Natural killer cell (primary cell): ENCODE results near the gene CADM1. TPM values are rescaled to one million over a fixed set of nuclear protein-coding genes. Genes with fewer than 3 reads are reported as not detected.
A peak's percentile ranks its signal among the peaks of the same experiment; 100 is the strongest.

Source experiments
- ATAC-seq, 3 donors: fragments of 150-1000 bp in 2 of 3; fragments of 200-7000 bp in 1 of 3; cut with Tn5 transposase; 1 replicate in 1 of 3; 2 replicates in 2 of 3; pipeline ENCODE4 v1.10.0; 2021; ENCODE audit warnings: mild to moderate bottlenecking in 2 of 3, moderate library complexity in 2 of 3
- DNase-seq, 2 donors: peaks; one replicate each; pipeline versions ENCODE4 v3.0.0 to v3.0.0-alpha.2; 2013 to 2021; ENCODE audit warnings: mixed read lengths in 1 of 2
- H3K27ac ChIP-seq: one replicate; pipeline ENCODE4 v1.5.1; 2013; ENCODE audit warnings: mild to moderate bottlenecking, low read length
- H3K27me3 ChIP-seq: one replicate; pipeline ENCODE4 v1.6.1; 2013; ENCODE audit warnings: low read length; ENCODE audit not compliant: control insufficient read depth, insufficient read depth
- H3K36me3 ChIP-seq: one replicate; pipeline ENCODE4 v1.6.1; 2013; ENCODE audit warnings: low read length; ENCODE audit not compliant: control insufficient read depth, insufficient read depth
- H3K4me1 ChIP-seq: one replicate; pipeline ENCODE4 v1.6.1; 2013; ENCODE audit warnings: low read length; ENCODE audit not compliant: control insufficient read depth, insufficient read depth
- H3K4me3 ChIP-seq: one replicate; pipeline ENCODE4 v1.5.1; 2013; ENCODE audit warnings: low read length
- H3K9me3 ChIP-seq: one replicate; pipeline ENCODE4 v1.6.1; 2013; ENCODE audit warnings: low read length; ENCODE audit not compliant: control insufficient read depth, insufficient read depth
- H3K27ac Mint-ChIP-seq, 2 donors: one replicate each; pipeline ENCODE4 v1.8.0; 2022; ENCODE audit warnings: mild to moderate bottlenecking in 2 of 2, mixed read lengths in 2 of 2, moderate library complexity in 1 of 2
- H3K27me3 Mint-ChIP-seq, 2 donors: one replicate each; pipeline ENCODE4 v1.8.0; 2022; ENCODE audit warnings: low read depth in 2 of 2, mixed read lengths in 2 of 2
- H3K36me3 Mint-ChIP-seq: one replicate; pipeline ENCODE4 v1.8.0; 2022; ENCODE audit warnings: mixed read lengths
- H3K4me1 Mint-ChIP-seq, 2 donors: one replicate each; pipeline ENCODE4 v1.8.0; 2022; ENCODE audit warnings: mixed read lengths in 2 of 2
- H3K4me3 Mint-ChIP-seq: one replicate; pipeline ENCODE4 v1.8.0; 2022; ENCODE audit warnings: mild to moderate bottlenecking, moderate library complexity, mixed read lengths
- H3K9me3 Mint-ChIP-seq, 2 donors: one replicate each; pipeline ENCODE4 v1.8.0; 2022; ENCODE audit warnings: mixed read lengths in 2 of 2
- WGBS: methylation state at CpG from one replicate; pipeline ENCODE4 v1.1.7; 2013; ENCODE audit warnings: missing lambda C conversion rate; ENCODE audit not compliant: insufficient coverage; 5-methylcytosine and 5-hydroxymethylcytosine counted together
- intact Hi-C: fragments of 100-400 bp; cut with micrococcal nuclease; formaldehyde crosslinking; loops from one replicate; pipeline ENCODE4 v1.14.2; 2022
- total RNA-seq, 4 donors: library from RNA; stranded (reverse); fragments of 120-200 nt in 1 of 4; gene quantifications; one replicate each; pipeline versions ENCODE4 v1.2.3 to v1.2.4, GENCODE V29; 2013 to 2022
- TF ChIP-seq, protein P1 (sequence below): fragments of 200-600 bp; IDR thresholded peaks from one replicate; pipeline ENCODE4 v1.8.0; 2022; ENCODE audit warnings: antibody characterized with exemption

Gene CADM1
- total RNA-seq, 3 donors from 2014 or later (not counting 1 experiment from before 2014, with no cell fraction given) = 3.2 to 4.2 (median 3.9) TPM

DNA sequence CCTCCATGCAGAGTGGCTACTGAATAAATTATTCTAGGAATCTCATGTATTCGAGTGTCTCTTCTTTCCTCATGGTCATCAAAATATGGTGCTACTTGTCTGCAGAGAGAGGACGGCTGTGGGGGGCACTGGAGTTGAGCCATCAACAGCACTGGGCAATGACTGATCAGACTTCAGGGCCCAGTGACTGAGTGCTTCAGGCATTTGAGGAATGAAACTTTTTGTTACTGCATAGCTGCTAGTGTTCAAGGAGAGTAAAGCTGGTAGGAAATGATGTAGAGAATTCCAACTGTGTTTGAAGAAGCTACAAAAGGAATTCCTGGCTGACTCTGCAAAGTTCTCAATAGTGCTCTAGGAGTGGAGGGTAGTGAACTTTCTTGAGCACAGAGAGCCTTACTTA lies 277.7 kb downstream of the CADM1 start:
- H3K9me3 Mint-ChIP-seq = no peaks in the 10 kb centered on the region
- Histone ChIP-seq H3K4me1 (peaks cover 6% of the 10 kb centered on the region), H3K27ac (no peak overlapping the region), H3K27me3 (no peaks in the 10 kb centered on the region), H3K36me3 (no peaks in the 10 kb centered on the region), H3K4me3 (no peak overlapping the region), H3K9me3 (no peaks in the 10 kb centered on the region)
- DNase-seq (no peak), ATAC-seq (no peak)
- TF ChIP-seq, protein P1, sequence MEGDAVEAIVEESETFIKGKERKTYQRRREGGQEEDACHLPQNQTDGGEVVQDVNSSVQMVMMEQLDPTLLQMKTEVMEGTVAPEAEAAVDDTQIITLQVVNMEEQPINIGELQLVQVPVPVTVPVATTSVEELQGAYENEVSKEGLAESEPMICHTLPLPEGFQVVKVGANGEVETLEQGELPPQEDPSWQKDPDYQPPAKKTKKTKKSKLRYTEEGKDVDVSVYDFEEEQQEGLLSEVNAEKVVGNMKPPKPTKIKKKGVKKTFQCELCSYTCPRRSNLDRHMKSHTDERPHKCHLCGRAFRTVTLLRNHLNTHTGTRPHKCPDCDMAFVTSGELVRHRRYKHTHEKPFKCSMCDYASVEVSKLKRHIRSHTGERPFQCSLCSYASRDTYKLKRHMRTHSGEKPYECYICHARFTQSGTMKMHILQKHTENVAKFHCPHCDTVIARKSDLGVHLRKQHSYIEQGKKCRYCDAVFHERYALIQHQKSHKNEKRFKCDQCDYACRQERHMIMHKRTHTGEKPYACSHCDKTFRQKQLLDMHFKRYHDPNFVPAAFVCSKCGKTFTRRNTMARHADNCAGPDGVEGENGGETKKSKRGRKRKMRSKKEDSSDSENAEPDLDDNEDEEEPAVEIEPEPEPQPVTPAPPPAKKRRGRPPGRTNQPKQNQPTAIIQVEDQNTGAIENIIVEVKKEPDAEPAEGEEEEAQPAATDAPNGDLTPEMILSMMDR = no peak
- H3K27me3 Mint-ChIP-seq = peaks cover 0 to 7% of the 10 kb centered on the region in 2 donors
- H3K36me3 Mint-ChIP-seq = no peaks in the 10 kb centered on the region
- WGBS = 88% methylated on average over 2 of the region's 2 CpGs
- intact Hi-C loops = no loop called here
- H3K4me3 Mint-ChIP-seq = no peak overlapping the region
- no peak overlapping the region for H3K27ac Mint-ChIP-seq
- peaks cover 0 to 8% of the 10 kb centered on the region in 2 donors for H3K4me1 Mint-ChIP-seq

DNA sequence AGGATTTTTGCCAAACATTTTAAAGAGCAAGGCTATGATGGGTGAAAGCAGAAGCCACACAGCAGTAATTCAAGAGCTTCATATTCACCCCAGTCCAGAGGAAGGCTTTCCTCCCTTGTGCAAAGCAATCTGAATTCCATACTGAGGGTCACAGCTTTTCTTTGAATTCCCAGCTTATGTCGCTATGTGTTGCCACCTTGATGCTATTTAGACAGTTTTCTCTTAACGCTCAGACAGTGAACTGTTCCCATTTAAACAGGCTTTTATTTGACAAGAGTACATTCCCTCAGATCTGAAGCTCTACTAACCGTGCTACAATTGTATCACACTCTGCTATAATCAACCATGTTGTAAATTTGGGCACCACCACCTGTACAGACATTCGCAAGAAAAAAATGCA lies 279.7 kb downstream of the CADM1 start:
- Mint-ChIP-seq H3K4me3 (no peak overlapping the region), H3K27ac (no peak overlapping the region), H3K9me3 (no peaks in the 10 kb centered on the region), H3K27me3 (peaks cover 0 to 7% of the 10 kb centered on the region in 2 donors), H3K4me1 (peaks cover 0 to 8% of the 10 kb centered on the region in 2 donors), H3K36me3 (no peaks in the 10 kb centered on the region)
- TF ChIP-seq, protein P1 = no peak
- no peak for ATAC-seq
- no peak for DNase-seq
- Histone ChIP-seq H3K27me3 (no peaks in the 10 kb centered on the region), H3K36me3 (no peaks in the 10 kb centered on the region), H3K4me3 (no peak overlapping the region), H3K27ac (no peak overlapping the region), H3K4me1 (peaks cover 7% of the 10 kb centered on the region), H3K9me3 (no peaks in the 10 kb centered on the region)
- 68% methylated on average over 4 of the region's 4 CpGs for WGBS
- intact Hi-C loops = no loop called here

DNA sequence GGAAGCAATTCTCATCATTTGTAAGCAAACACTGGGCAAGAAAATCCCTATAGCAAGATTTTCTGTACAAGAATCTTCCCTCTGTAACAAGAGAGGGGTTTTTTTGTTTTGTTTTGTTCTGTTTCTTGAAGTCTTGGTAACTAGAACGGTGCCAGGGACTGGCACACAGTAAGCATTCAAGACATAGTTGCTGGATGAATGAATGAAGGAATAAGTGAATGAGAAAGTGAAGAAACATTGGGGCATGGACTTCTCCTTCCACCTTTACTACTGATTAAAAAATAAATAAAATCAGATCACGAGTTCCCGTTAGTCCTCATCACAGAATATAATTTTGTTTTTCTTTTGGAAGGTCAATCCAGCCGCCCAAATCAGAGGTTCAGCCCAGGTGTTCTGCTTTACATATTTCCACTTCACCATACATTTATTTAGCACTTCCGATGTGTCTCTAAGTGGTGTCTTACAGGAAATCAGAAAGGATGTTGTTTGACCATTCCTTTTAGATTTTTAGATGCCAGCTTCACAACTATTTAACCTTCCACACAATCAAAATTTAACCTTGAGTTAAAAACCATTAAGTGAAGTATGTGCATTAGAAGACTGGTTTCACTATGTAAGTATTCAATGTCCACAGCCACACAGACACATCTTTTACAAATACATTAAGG lies 281.2 kb downstream of the CADM1 start:
- ATAC-seq (peak; percentile 17 to 58 (median 43)), DNase-seq (peak in 1 of 2 donors; percentile 38)
- 64% methylated on average over 3 of the region's 5 CpGs for WGBS
- Histone ChIP-seq H3K4me1 (peaks cover 7% of the 10 kb centered on the region), H3K36me3 (no peaks in the 10 kb centered on the region), H3K4me3 (no peak overlapping the region), H3K9me3 (no peaks in the 10 kb centered on the region), H3K27me3 (no peaks in the 10 kb centered on the region), H3K27ac (peak overlapping the region; percentile 50)
- Mint-ChIP-seq H3K36me3 (no peaks in the 10 kb centered on the region), H3K9me3 (no peaks in the 10 kb centered on the region), H3K4me3 (no peak overlapping the region), H3K27ac (peak overlapping the region; percentile 57 to 76), H3K4me1 (peaks cover 0 to 8% of the 10 kb centered on the region in 2 donors), H3K27me3 (peaks cover 0 to 7% of the 10 kb centered on the region in 2 donors)
- intact Hi-C loops = no loop called here
- TF ChIP-seq, protein P1 = no peak
